Neural progenitor cell (in vitro differentiated cells): ENCODE results near the gene TPCN2. TPM values are rescaled to one million over a fixed set of nuclear protein-coding genes. Genes with fewer than 3 reads are reported as not detected.

Experiments used
- DNase-seq: peaks from one replicate; pipeline ENCODE4 v3.0.0-alpha.2; 2016; ENCODE audit warnings: low spot score
- H2AFZ ChIP-seq: fragments of 200-600 bp; sonication (generic); replicated peaks from 2 replicates; pipeline ENCODE4 v1.6.1; 2016; ENCODE audit warnings: antibody characterized with exemption
- H3F3A ChIP-seq: fragments of 200-600 bp; sonication (generic); 2 replicates; pipeline ENCODE4 v1.6.1; 2016; ENCODE audit warnings: antibody characterized with exemption, low read depth
- H3K27ac ChIP-seq: fragments of 200-600 bp; sonication (generic); 2 replicates; pipeline ENCODE4 v1.5.1; 2016; ENCODE audit warnings: mild to moderate bottlenecking
- H3K27me3 ChIP-seq: fragments of 200-600 bp; sonication (generic); 2 replicates; pipeline ENCODE4 v1.6.1; 2016; ENCODE audit warnings: mild to moderate bottlenecking, moderate library complexity
- H3K36me3 ChIP-seq: fragments of 200-600 bp; sonication (generic); 2 replicates; pipeline ENCODE4 v1.5.1; 2016
- H3K4me1 ChIP-seq: fragments of 200-600 bp; sonication (generic); 2 replicates; pipeline ENCODE4 v1.6.1; 2016; ENCODE audit warnings: mixed run types
- H3K4me2 ChIP-seq: fragments of 200-600 bp; sonication (generic); 2 replicates; pipeline ENCODE4 v1.6.1; 2016
- H3K4me3 ChIP-seq: fragments of 200-600 bp; sonication (generic); 2 replicates; pipeline ENCODE4 v1.5.1; 2016
- H3K79me2 ChIP-seq: fragments of 200-600 bp; sonication (generic); 2 replicates; pipeline ENCODE4 v1.6.1; 2016; ENCODE audit warnings: low read depth
- H3K9ac ChIP-seq: fragments of 200-600 bp; sonication (generic); 2 replicates; pipeline ENCODE4 v1.6.1; 2016
- H3K9me3 ChIP-seq: fragments of 200-600 bp; sonication (generic); 2 replicates; pipeline ENCODE4 v1.5.1; 2016; ENCODE audit warnings: low read depth
- H4K20me1 ChIP-seq: fragments of 200-600 bp; sonication (generic); 2 replicates; pipeline ENCODE4 v1.6.1; 2016; ENCODE audit warnings: low read depth
- H3K27ac Mint-ChIP-seq: 3 replicates; pipeline ENCODE4 v1.8.0; 2021; ENCODE audit warnings: mixed read lengths
- H3K27me3 Mint-ChIP-seq: 2 replicates; pipeline ENCODE4 v1.8.0; 2022; ENCODE audit warnings: low read depth, mild to moderate bottlenecking, inconsistent platforms, moderate library complexity, mixed read lengths; ENCODE audit not compliant: insufficient read depth
- H3K36me3 Mint-ChIP-seq: 3 replicates; pipeline ENCODE4 v1.8.0; 2021; ENCODE audit warnings: mixed read lengths
- H3K4me1 Mint-ChIP-seq: 3 replicates; pipeline ENCODE4 v1.8.0; 2021; ENCODE audit warnings: mixed read lengths
- H3K4me3 Mint-ChIP-seq: 3 replicates; pipeline ENCODE4 v1.8.0; 2021; ENCODE audit warnings: mild to moderate bottlenecking, moderate library complexity, mixed read lengths
- H3K9me3 Mint-ChIP-seq: 3 replicates; pipeline ENCODE4 v1.8.0; 2020; ENCODE audit warnings: mixed read lengths
- CTCF ChIP-seq: fragments of 200-600 bp; sonication (generic); IDR thresholded peaks from 2 replicates; pipeline ENCODE4 v1.5.1; 2017; ENCODE audit warnings: antibody characterized with exemption, mild to moderate bottlenecking
- EZH2 ChIP-seq: fragments of 200-600 bp; sonication (generic); IDR thresholded peaks from 2 replicates; pipeline ENCODE4 v1.6.1; 2017; ENCODE audit warnings: antibody characterized with exemption, mild to moderate bottlenecking, moderate library complexity
- EZH2phosphoT487 ChIP-seq: fragments of 200-600 bp; sonication (generic); IDR thresholded peaks from 2 replicates; pipeline ENCODE4 v1.6.1; 2017; ENCODE audit warnings: antibody characterized with exemption
- total RNA-seq: library from RNA; depleted of rRNA; stranded (reverse); fragments of >200 nt; gene quantifications from 2 replicates; pipeline ENCODE4 v1.2.3, GENCODE V29; 2015; ENCODE audit warnings: low replicate concordance

TPCN2 gene
- total RNA-seq, 1 donor from 2014 or later, result 7.2 TPM

DNA sequence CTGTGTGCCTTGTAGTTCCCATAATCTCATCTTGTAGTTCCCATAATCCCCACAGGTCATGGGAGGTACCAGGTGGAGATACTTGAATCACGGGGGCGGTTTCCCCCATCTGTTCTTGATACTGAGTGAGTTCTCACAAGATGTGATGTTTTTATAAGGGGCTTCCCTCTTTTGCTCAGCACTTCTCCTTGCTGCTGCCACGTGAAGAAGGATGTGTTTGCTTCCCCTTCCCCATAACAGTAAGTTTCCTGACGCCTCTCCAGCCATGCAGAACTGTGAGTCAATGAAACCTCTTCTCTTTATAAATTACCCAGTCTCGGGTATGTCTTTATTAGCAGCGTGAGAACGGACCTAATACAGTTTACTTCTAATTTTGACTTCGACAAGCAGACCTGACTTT lies 93.0 kb downstream of the TPCN2 start:
- Histone ChIP-seq H3K4me3 (no peak overlapping the region), H3K27me3 (no peaks in the 10 kb centered on the region), H3K9me3 (no peaks in the 10 kb centered on the region), H2AFZ (no peak overlapping the region), H4K20me1 (no peaks in the 10 kb centered on the region), H3K9ac (no peak overlapping the region), H3K36me3 (no peaks in the 10 kb centered on the region), H3K79me2 (no peaks in the 10 kb centered on the region), H3F3A (no peaks in the 10 kb centered on the region), H3K27ac (no peak overlapping the region), H3K4me2 (no peak overlapping the region), H3K4me1 (no peaks in the 10 kb centered on the region)
- no peaks in the 10 kb centered on the region for H3K4me1 Mint-ChIP-seq
- no peaks in the 10 kb centered on the region for H3K36me3 Mint-ChIP-seq
- H3K9me3 Mint-ChIP-seq, result peaks cover 13% of the 10 kb centered on the region
- H3K27me3 Mint-ChIP-seq, result peaks cover 4% of the 10 kb centered on the region
- TF ChIP-seq CTCF (no peak), EZH2phosphoT487 (no peak), EZH2 (no peak)
- no peak overlapping the region for H3K4me3 Mint-ChIP-seq
- H3K27ac Mint-ChIP-seq, result no peak overlapping the region
- no peak for DNase-seq

DNA sequence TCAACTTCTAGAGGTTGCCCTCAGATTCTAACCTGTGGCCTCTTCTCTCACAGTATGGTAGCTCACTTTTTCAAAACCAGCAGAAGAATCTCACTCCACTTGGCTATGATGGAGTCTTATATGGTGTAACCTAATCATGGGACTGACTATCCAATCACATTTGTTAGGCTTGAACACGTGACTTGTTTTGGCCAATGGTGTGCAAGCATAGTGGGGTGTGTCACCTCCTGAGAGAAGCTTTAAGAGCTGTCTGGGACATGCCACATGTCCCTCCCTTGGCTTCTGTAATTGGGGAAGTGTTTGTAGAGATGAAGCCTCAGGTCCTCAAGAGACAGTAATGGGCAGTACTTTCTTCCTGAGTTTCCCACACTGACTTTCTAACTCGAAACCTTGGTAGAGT lies 94.2 kb downstream of the TPCN2 start:
- H3K4me3 Mint-ChIP-seq, result no peak overlapping the region
- no peaks in the 10 kb centered on the region for H3K4me1 Mint-ChIP-seq
- H3K4me2 ChIP-seq, result no peak overlapping the region
- H2AFZ ChIP-seq, result no peak overlapping the region
- H3K36me3 ChIP-seq, result no peaks in the 10 kb centered on the region
- H3K9me3 Mint-ChIP-seq, result peaks cover 13% of the 10 kb centered on the region
- H3K36me3 Mint-ChIP-seq, result no peaks in the 10 kb centered on the region
- H3K9me3 ChIP-seq, result no peaks in the 10 kb centered on the region
- H3K4me3 ChIP-seq, result no peak overlapping the region
- H3K79me2 ChIP-seq, result no peaks in the 10 kb centered on the region
- H3K27ac ChIP-seq, result no peak overlapping the region
- no peak overlapping the region for H3K27ac Mint-ChIP-seq
- H3F3A ChIP-seq, result no peaks in the 10 kb centered on the region
- H3K27me3 Mint-ChIP-seq, result no peaks in the 10 kb centered on the region
- H3K9ac ChIP-seq, result no peak overlapping the region
- no peak for DNase-seq
- H3K27me3 ChIP-seq, result no peaks in the 10 kb centered on the region
- no peaks in the 10 kb centered on the region for H4K20me1 ChIP-seq
- H3K4me1 ChIP-seq, result no peaks in the 10 kb centered on the region
- TF ChIP-seq CTCF (no peak), EZH2 (no peak), EZH2phosphoT487 (no peak)

- no peaks in the 10 kb centered on the region for H3F3A ChIP-seq
- no peak overlapping the region for H3K4me2 ChIP-seq
- no peak overlapping the region for H3K9ac ChIP-seq
- Mint-ChIP-seq H3K27me3 (no peaks in the 10 kb centered on the region), H3K36me3 (peaks cover 4% of the 10 kb centered on the region), H3K4me3 (no peak overlapping the region), H3K27ac (peak overlapping the region; percentile 53), H3K9me3 (peaks cover 21% of the 10 kb centered on the region), H3K4me1 (no peaks in the 10 kb centered on the region)
- H3K4me3 ChIP-seq, result no peak overlapping the region
- H4K20me1 ChIP-seq, result no peaks in the 10 kb centered on the region
- no peaks in the 10 kb centered on the region for H3K79me2 ChIP-seq
- H3K27me3 ChIP-seq, result no peaks in the 10 kb centered on the region
- no peaks in the 10 kb centered on the region for H3K4me1 ChIP-seq
- no peaks in the 10 kb centered on the region for H3K9me3 ChIP-seq
- no peak overlapping the region for H3K27ac ChIP-seq
- no peaks in the 10 kb centered on the region for H3K36me3 ChIP-seq
- no peak for DNase-seq
- no peak for TF ChIP-seq EZH2phosphoT487
- no peak for TF ChIP-seq CTCF
- no peak for TF ChIP-seq EZH2
- H2AFZ ChIP-seq, result no peak overlapping the region
Measured at GRCh38 chr11:69144316-69145049, 95.8 kb downstream of the TPCN2 start.
